Neural cell (in vitro differentiated cells): ENCODE measurements around the gene EMC10. TPM values are rescaled to one million over a fixed set of nuclear protein-coding genes. Genes with fewer than 3 reads are reported as not detected.

ENCODE experiments used
- H2AFZ ChIP-seq: fragments of 200-600, 300-800 bp; sonication (generic), shearing (Covaris generic); 2 replicates; pipeline ENCODE4 v1.6.0; 2014; ENCODE audit warnings: low read depth, mild to moderate bottlenecking, antibody characterized with exemption, low read length, moderate library complexity
- H3F3A ChIP-seq: fragments of 200-600 bp; shearing (Covaris generic); 2 replicates; pipeline ENCODE4 v1.6.1; 2016; ENCODE audit warnings: mild to moderate bottlenecking, moderate library complexity, mixed read lengths, antibody characterized with exemption, low read length; ENCODE audit not compliant: insufficient read depth, poor library complexity, severe bottlenecking
- H3K27ac ChIP-seq: fragments of 200-600, 300-800 bp; sonication (generic), shearing (Covaris generic); 2 replicates; pipeline ENCODE4 v1.5.1; 2014; ENCODE audit warnings: mild to moderate bottlenecking, low read length, moderate library complexity
- H3K27me3 ChIP-seq: fragments of 300-800, 200-600 bp; sonication (generic), shearing (Covaris generic); 2 replicates; pipeline ENCODE4 v1.6.0; 2014; ENCODE audit warnings: mild to moderate bottlenecking, low read depth, low read length, moderate library complexity; ENCODE audit not compliant: insufficient read depth
- H3K36me3 ChIP-seq: fragments of 300-800, 200-600 bp; sonication (generic), shearing (Covaris generic); 2 replicates; pipeline ENCODE4 v1.5.1; 2014; ENCODE audit warnings: mild to moderate bottlenecking, antibody characterized with exemption, low read length, moderate library complexity; ENCODE audit not compliant: insufficient read depth
- H3K4me2 ChIP-seq: fragments of 300-800, 200-600 bp; sonication (generic), shearing (Covaris generic); 2 replicates; pipeline ENCODE4 v1.6.0; 2014; ENCODE audit warnings: mild to moderate bottlenecking, low read length
- H3K4me3 ChIP-seq: fragments of 300-800, 200-600 bp; sonication (generic), shearing (Covaris generic); 2 replicates; pipeline ENCODE4 v1.5.1; 2014; ENCODE audit warnings: mild to moderate bottlenecking, low read length, moderate library complexity
- H3K79me2 ChIP-seq: fragments of 200-600 bp; shearing (Covaris generic); replicated peaks from 2 replicates; pipeline ENCODE4 v1.6.0; 2014; ENCODE audit warnings: mild to moderate bottlenecking, low read length, moderate library complexity; ENCODE audit not compliant: insufficient read depth
- H3K9ac ChIP-seq: fragments of 300-800, 200-600 bp; sonication (generic), shearing (Covaris generic); 2 replicates; pipeline ENCODE4 v1.6.1; 2016; ENCODE audit warnings: mild to moderate bottlenecking, low read length, mixed read lengths
- H3K9me2 ChIP-seq: fragments of 200-600 bp; shearing (Covaris generic); 2 replicates; pipeline ENCODE4 v1.6.1; 2016; ENCODE audit warnings: mild to moderate bottlenecking, low read length, mixed read lengths; ENCODE audit not compliant: insufficient read depth
- H3K9me3 ChIP-seq: fragments of 200-600, 300-800 bp; sonication (generic), shearing (Covaris generic); 2 replicates; pipeline ENCODE4 v1.6.1; 2016; ENCODE audit warnings: mild to moderate bottlenecking, mixed run types, low read length, moderate library complexity, mixed read lengths
- H4K20me1 ChIP-seq: fragments of 200-600 bp; shearing (Covaris generic); 2 replicates; pipeline ENCODE4 v1.6.1; 2016; ENCODE audit warnings: mild to moderate bottlenecking, mixed run types; ENCODE audit not compliant: insufficient read depth
- EP300 ChIP-seq: fragments of 450-650 bp; conservative IDR thresholded peaks from 2 replicates; pipeline ENCODE4 v1.6.1; 2014; ENCODE audit warnings: antibody characterized with exemption, mild to moderate bottlenecking, moderate library complexity; ENCODE audit not compliant: poor library complexity, severe bottlenecking
- EZH2 ChIP-seq: fragments of 200-600, 300-800 bp; shearing (Covaris generic), sonication (generic); IDR thresholded peaks from 2 replicates; pipeline ENCODE4 v1.6.1; 2014; ENCODE audit warnings: antibody characterized with exemption, low read length, borderline replicate concordance, mild to moderate bottlenecking; ENCODE audit not compliant: insufficient read depth, poor library complexity, severe bottlenecking
- MXI1 ChIP-seq: fragments of 450-650 bp; conservative IDR thresholded peaks from 2 replicates; pipeline ENCODE4 v1.6.1; 2014; ENCODE audit warnings: antibody characterized with exemption, mild to moderate bottlenecking; ENCODE audit not compliant: poor library complexity, severe bottlenecking
- POLR2AphosphoS5 ChIP-seq: IDR thresholded peaks from 2 replicates; pipeline ENCODE4 v1.6.1; 2012
- RAD21 ChIP-seq: fragments of 450-650 bp; conservative IDR thresholded peaks from 2 replicates; pipeline ENCODE4 v1.6.1; 2014; ENCODE audit warnings: antibody characterized with exemption, mild to moderate bottlenecking, moderate library complexity
- SMC3 ChIP-seq: fragments of 450-650 bp; conservative IDR thresholded peaks from 2 replicates; pipeline ENCODE4 v1.6.1; 2014; ENCODE audit warnings: antibody characterized with exemption, mild to moderate bottlenecking, moderate library complexity; ENCODE audit not compliant: poor library complexity
- TAF1 ChIP-seq: IDR thresholded peaks from 2 replicates; pipeline ENCODE4 v1.6.1; 2012; ENCODE audit warnings: low read depth
- polyA plus RNA-seq: library from polyadenylated mRNA; depleted of rRNA; stranded (reverse); fragments of >200 nt; gene quantifications from 2 replicates; pipeline ENCODE4 v1.2.3, GENCODE V29; 2014
- TF ChIP-seq, protein P1 (sequence below): IDR thresholded peaks from 2 replicates; pipeline ENCODE4 v1.6.1; 2012; ENCODE audit warnings: borderline replicate concordance
- TF ChIP-seq, protein P2 (sequence below): fragments of 450-650 bp; IDR thresholded peaks from 2 replicates; pipeline ENCODE4 v1.5.1; 2014; ENCODE audit warnings: antibody characterized with exemption, mild to moderate bottlenecking, moderate library complexity; ENCODE audit not compliant: poor library complexity, severe bottlenecking

EMC10 gene
- polyA plus RNA-seq, 1 donor from 2014 or later: 233 TPM

DNA sequence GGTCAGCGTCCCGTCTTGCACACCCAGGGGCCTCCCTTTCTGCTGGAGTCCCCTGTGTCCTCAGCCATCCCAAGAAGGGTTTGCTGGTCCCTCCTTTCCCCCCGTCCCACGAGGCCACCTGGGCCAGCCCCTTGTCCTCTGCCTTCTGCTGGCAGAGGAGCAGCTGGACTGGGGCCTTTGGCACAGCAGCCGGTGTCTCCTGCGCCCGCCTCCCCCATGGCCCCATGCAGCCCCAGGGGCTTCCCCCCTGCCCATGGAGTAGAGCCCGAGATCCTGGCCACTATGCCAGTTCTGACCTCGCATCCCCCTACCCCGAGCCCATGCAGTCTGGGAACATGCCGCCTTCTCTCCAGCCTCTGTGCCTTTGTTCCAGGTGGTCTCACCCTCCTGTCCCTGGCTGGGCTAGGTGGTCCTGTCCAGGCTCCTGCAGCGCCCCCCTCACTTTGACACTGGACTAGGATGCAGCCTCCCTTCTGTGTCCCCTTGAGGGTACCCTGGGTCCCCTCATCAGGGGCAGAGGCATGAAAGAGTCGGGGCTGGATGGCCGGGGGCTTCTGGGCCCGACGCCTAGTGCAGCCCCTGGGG lies 6.1 kb downstream of the EMC10 start:
- no peak overlapping the region for H3K4me2 ChIP-seq
- no peak overlapping the region for H3K9ac ChIP-seq
- H3K27me3 ChIP-seq: no peaks in the 10 kb centered on the region
- H3K36me3 ChIP-seq: no peaks in the 10 kb centered on the region
- no peak overlapping the region for H3K4me3 ChIP-seq
- no peaks in the 10 kb centered on the region for H3K9me2 ChIP-seq
- peaks cover under 1% of the 10 kb centered on the region for H3F3A ChIP-seq
- TF ChIP-seq TAF1: no peak
- no peak for TF ChIP-seq POLR2AphosphoS5
- no peak for TF ChIP-seq MXI1
- no peak for TF ChIP-seq EZH2
- no peak for TF ChIP-seq SMC3
- TF ChIP-seq, protein P1, sequence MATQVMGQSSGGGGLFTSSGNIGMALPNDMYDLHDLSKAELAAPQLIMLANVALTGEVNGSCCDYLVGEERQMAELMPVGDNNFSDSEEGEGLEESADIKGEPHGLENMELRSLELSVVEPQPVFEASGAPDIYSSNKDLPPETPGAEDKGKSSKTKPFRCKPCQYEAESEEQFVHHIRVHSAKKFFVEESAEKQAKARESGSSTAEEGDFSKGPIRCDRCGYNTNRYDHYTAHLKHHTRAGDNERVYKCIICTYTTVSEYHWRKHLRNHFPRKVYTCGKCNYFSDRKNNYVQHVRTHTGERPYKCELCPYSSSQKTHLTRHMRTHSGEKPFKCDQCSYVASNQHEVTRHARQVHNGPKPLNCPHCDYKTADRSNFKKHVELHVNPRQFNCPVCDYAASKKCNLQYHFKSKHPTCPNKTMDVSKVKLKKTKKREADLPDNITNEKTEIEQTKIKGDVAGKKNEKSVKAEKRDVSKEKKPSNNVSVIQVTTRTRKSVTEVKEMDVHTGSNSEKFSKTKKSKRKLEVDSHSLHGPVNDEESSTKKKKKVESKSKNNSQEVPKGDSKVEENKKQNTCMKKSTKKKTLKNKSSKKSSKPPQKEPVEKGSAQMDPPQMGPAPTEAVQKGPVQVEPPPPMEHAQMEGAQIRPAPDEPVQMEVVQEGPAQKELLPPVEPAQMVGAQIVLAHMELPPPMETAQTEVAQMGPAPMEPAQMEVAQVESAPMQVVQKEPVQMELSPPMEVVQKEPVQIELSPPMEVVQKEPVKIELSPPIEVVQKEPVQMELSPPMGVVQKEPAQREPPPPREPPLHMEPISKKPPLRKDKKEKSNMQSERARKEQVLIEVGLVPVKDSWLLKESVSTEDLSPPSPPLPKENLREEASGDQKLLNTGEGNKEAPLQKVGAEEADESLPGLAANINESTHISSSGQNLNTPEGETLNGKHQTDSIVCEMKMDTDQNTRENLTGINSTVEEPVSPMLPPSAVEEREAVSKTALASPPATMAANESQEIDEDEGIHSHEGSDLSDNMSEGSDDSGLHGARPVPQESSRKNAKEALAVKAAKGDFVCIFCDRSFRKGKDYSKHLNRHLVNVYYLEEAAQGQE: no peak
- TF ChIP-seq, protein P2, sequence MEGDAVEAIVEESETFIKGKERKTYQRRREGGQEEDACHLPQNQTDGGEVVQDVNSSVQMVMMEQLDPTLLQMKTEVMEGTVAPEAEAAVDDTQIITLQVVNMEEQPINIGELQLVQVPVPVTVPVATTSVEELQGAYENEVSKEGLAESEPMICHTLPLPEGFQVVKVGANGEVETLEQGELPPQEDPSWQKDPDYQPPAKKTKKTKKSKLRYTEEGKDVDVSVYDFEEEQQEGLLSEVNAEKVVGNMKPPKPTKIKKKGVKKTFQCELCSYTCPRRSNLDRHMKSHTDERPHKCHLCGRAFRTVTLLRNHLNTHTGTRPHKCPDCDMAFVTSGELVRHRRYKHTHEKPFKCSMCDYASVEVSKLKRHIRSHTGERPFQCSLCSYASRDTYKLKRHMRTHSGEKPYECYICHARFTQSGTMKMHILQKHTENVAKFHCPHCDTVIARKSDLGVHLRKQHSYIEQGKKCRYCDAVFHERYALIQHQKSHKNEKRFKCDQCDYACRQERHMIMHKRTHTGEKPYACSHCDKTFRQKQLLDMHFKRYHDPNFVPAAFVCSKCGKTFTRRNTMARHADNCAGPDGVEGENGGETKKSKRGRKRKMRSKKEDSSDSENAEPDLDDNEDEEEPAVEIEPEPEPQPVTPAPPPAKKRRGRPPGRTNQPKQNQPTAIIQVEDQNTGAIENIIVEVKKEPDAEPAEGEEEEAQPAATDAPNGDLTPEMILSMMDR: no peak
- TF ChIP-seq RAD21: no peak
- no peak for TF ChIP-seq EP300
- no peaks in the 10 kb centered on the region for H4K20me1 ChIP-seq
- peaks cover 18% of the 10 kb centered on the region for H3K79me2 ChIP-seq
- no peaks in the 10 kb centered on the region for H3K9me3 ChIP-seq
- H2AFZ ChIP-seq: no peak overlapping the region
- H3K27ac ChIP-seq: no peak overlapping the region

DNA sequence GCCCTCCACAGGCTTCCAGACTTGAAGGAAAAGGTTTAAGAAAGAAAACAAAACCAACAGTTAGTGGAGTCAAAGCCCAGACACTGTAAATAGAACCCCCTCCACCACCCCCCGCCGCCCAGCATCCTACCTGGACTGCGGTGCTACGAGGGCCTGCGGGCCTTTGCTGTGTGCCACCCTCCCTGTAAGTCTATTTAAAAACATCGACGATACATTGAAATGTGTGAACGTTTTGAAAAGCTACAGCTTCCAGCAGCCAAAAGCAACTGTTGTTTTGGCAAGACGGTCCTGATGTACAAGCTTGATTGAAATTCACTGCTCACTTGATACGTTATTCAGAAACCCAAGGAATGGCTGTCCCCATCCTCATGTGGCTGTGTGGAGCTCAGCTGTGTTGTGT lies 6.6 kb downstream of the EMC10 start:
- no peak overlapping the region for H3K4me2 ChIP-seq
- no peak for TF ChIP-seq EZH2
- TF ChIP-seq SMC3: no peak
- no peak for TF ChIP-seq EP300
- TF ChIP-seq MXI1: no peak
- no peak for TF ChIP-seq RAD21
- no peak for TF ChIP-seq TAF1
- no peak for TF ChIP-seq POLR2AphosphoS5
- TF ChIP-seq, protein P2: no peak
- TF ChIP-seq, protein P1: no peak
- no peaks in the 10 kb centered on the region for H4K20me1 ChIP-seq
- H3K9me2 ChIP-seq: no peaks in the 10 kb centered on the region
- no peaks in the 10 kb centered on the region for H3K36me3 ChIP-seq
- H3K9me3 ChIP-seq: no peaks in the 10 kb centered on the region
- H3K27ac ChIP-seq: no peak overlapping the region
- H3K9ac ChIP-seq: no peak overlapping the region
- no peak overlapping the region for H3K4me3 ChIP-seq
- H3K27me3 ChIP-seq: no peaks in the 10 kb centered on the region
- H3K79me2 ChIP-seq: peaks cover 14% of the 10 kb centered on the region
- no peak overlapping the region for H2AFZ ChIP-seq
- no peaks in the 10 kb centered on the region for H3F3A ChIP-seq
